Measurements from ENCODE around the gene SERPINA10.
"Not testable (repeated sequence)": the region's sequence is repeated elsewhere in the genome, so short reads cannot be mapped to it uniquely, and the experiment has no call there.

The SERPINA10 gene

GRCh38 chr14:94313991-94314655, 21.1 kb upstream of the SERPINA10 start:
- no peak for DNase-seq (ENCODE audit: low read depth)

GRCh38 chr14:94312481-94313246, 19.6 kb upstream of the SERPINA10 start:
- DNase-seq (ENCODE audit: low read depth), result no peak

- no peak for DNase-seq (ENCODE audit: low read depth)
These were observed 17.2 kb upstream of the SERPINA10 start for GRCh38 chr14:94310248-94310647.

- DNase-seq (ENCODE audit: low read depth), result no peak
These were observed 16.7 kb upstream of the SERPINA10 start for GRCh38 chr14:94309721-94310120.

- DNase-seq (ENCODE audit: low read depth), result no peak
These were observed 14.4 kb upstream of the SERPINA10 start for GRCh38 chr14:94307410-94307992.

GRCh38 chr14:94306047-94306978, 13.2 kb upstream of the SERPINA10 start:
- DNase-seq (ENCODE audit: low read depth), result no peak

- DNase-seq (ENCODE audit: low read depth), result no peak
These were observed 12.6 kb upstream of the SERPINA10 start for GRCh38 chr14:94305620-94306019.

GRCh38 chr14:94304243-94304642, 11.2 kb upstream of the SERPINA10 start:
- no peak for DNase-seq (ENCODE audit: low read depth)

- no peak for DNase-seq (ENCODE audit: low read depth)
These were observed 10.0 kb upstream of the SERPINA10 start for GRCh38 chr14:94303111-94303510.

- DNase-seq (ENCODE audit: low read depth), result no peak
These were observed 5.1 kb upstream of the SERPINA10 start for GRCh38 chr14:94298130-94298529.

- not testable (repeated sequence) for DNase-seq (ENCODE audit: low read depth)
These were observed 3.1 kb upstream of the SERPINA10 start for GRCh38 chr14:94296181-94296545.

- no peak for DNase-seq (ENCODE audit: low read depth)
These were observed 2.5 kb upstream of the SERPINA10 start for GRCh38 chr14:94295360-94296180.

- DNase-seq (ENCODE audit: low read depth), result no peak
These were observed 483 bp upstream of the SERPINA10 start for GRCh38 chr14:94293578-94293924.

GRCh38 chr14:94292526-94292871, 569 bp downstream of the SERPINA10 start:
- DNase-seq (ENCODE audit: low read depth), result no peak

GRCh38 chr14:94291906-94292525, 1.1 kb downstream of the SERPINA10 start:
- no peak for DNase-seq (ENCODE audit: low read depth)

GRCh38 chr14:94291159-94291905, 1.7 kb downstream of the SERPINA10 start:
- no peak for DNase-seq (ENCODE audit: low read depth)

- no peak for DNase-seq (ENCODE audit: low read depth)
These were observed 2.9 kb downstream of the SERPINA10 start for GRCh38 chr14:94290197-94290596.

- DNase-seq (ENCODE audit: low read depth), result no peak
These were observed 4.2 kb downstream of the SERPINA10 start for GRCh38 chr14:94288610-94289465.

- no peak for DNase-seq (ENCODE audit: low read depth)
These were observed 7.9 kb downstream of the SERPINA10 start for GRCh38 chr14:94285158-94285557.
